ENCODE measurements around the gene ILKAP. TPM values are rescaled to one million over a fixed set of nuclear protein-coding genes. Genes with fewer than 3 reads are reported as not detected.
A peak's percentile ranks its signal among the peaks of the same experiment; 100 is the strongest.

Gene ILKAP
- polyA plus RNA-seq, 1 of the 3 experiments (the other 2 are of a cell fraction) = 49.2 TPM

DNA sequence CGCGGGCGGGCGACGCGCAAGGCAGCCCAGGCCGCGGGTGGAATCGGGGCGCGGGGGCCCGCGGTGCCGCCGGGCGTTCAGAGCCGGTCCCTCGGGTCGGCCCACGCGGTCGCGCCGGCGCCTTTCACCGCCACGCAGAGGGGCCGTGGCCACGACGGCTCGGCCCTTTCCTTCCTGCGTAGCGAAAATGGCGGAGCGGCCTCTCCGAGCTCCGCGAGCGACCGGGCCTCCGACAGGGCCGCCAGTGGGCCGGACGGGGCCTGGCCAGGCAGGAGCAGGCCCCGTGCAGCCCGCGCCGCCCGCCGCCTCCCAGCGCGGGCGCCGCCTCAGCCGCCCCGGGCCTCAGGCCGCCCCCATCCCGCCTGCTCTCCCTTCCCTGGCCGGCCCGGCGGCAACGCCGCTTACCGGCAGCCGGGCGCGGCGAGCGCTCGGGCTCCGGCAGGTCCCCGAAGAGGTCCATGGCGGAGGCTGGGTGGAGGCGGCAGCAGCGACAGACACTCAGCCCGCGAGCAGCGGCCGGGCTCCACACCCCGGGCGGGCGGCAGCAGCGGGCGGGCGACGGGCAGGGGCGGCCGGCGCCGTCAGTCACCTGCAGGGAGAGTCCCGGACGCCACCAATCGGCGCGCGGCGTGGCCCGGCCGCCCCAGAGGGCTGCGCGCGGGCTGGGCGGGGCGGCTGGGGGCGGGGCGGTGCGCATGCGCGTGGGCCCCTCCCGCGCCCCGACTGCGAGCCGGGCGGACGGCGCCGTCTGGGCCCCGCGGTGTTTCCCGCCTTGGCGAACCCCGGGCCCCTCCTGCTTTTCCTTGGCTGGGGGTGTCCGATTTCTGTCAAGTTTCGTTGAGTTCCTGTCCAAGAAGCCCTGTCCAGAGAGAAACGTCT lies at the start of gene ILKAP (continued):
- TF ChIP-seq RCOR1 (IDR thresholded peaks at IDR 0.05; ENCODE audit: low read length) = no peak
- TF ChIP-seq USF2 (IDR thresholded peaks at IDR 0.05; ENCODE audit: borderline replicate concordance, low read depth, low read length) = no peak
- TF ChIP-seq CHD2 (IDR thresholded peaks at IDR 0.05; ENCODE audit: low read length, partially characterized antibody) = no peak
- TF ChIP-seq JUND (IDR thresholded peaks at IDR 0.05) = no peak
- TF ChIP-seq RAD21 (IDR thresholded peaks at IDR 0.05; ENCODE audit: low read length) = no peak
- TF ChIP-seq PBX3 (IDR thresholded peaks at IDR 0.05) = peak; percentile 73
- TF ChIP-seq SIN3A (IDR thresholded peaks at IDR 0.05; ENCODE audit: borderline replicate concordance, low read depth, low read length) = no peak; the same call in 1 of the 2 replicates
- no peak for TF ChIP-seq ELF1 (IDR thresholded peaks at IDR 0.05)
- no peak for TF ChIP-seq IRF3 (IDR thresholded peaks at IDR 0.05; ENCODE audit: low read depth, low read length)

GRCh38 chr2:238252766-238253630 lies 49.5 kb upstream of the ILKAP start:
- H4K20me1 ChIP-seq (ENCODE audit: insufficient read depth) = no peaks in the 10 kb centered on the region
- H3K27me3 ChIP-seq (ENCODE audit: insufficient read depth) = no peaks in the 10 kb centered on the region
- H3K79me2 ChIP-seq (ENCODE audit: insufficient read depth) = no peaks in the 10 kb centered on the region
- no peak overlapping the region for H3K4me2 ChIP-seq
- H3K27ac ChIP-seq (ENCODE audit: low read depth in 2 of 2, low read length in 1 of 2) = no peak overlapping the region
- WGBS (ENCODE audit: low lambda C conversion rate) = 91% methylated on average over 23 of the region's 35 CpGs
- no peak overlapping the region for H2AFZ ChIP-seq (ENCODE audit: low read depth)
- ChIA-PET CTCF (interaction anchor here (0.7 to 6.2 kb wide), 3 partner anchors 10 to 50 kb away, joined by 3 to 60 read pairs (median 3); no protein-coding TSS in a partner anchor), POLR2A (no interaction called here)
- no peaks in the 10 kb centered on the region for H3K9me2 ChIP-seq
- no peaks in the 10 kb centered on the region for H3F3A ChIP-seq (replicated peaks; ENCODE audit: insufficient read depth)
- H3K4me3 ChIP-seq (ENCODE audit: low read depth in 2 of 2, low read length in 1 of 2) = no peak overlapping the region
- peaks cover 0 to 8% of the 10 kb centered on the region in 2 experiments for H3K36me3 ChIP-seq (replicated peaks in 1 of 2; ENCODE audit: control insufficient read depth in 1 of 2, insufficient read depth in 2 of 2, low read length in 1 of 2)
- no peak for DNase-seq
- no peak for TF ChIP-seq NRF1 (IDR thresholded peaks at IDR 0.05; ENCODE audit: low read depth, low read length)
- TF ChIP-seq CHD2 (IDR thresholded peaks at IDR 0.05; ENCODE audit: low read length, partially characterized antibody) = no peak
- TF ChIP-seq POLR2AphosphoS5 (IDR thresholded peaks at IDR 0.05; ENCODE audit: low read depth, low read length) = no peak
- no peak for TF ChIP-seq FOSL2 (IDR thresholded peaks at IDR 0.05; ENCODE audit: borderline replicate concordance, low read depth)
- TF ChIP-seq TCF12 (IDR thresholded peaks at IDR 0.05) = no peak
- TF ChIP-seq SMC3 (IDR thresholded peaks at IDR 0.05; ENCODE audit: low read depth, low read length) = no peak
- TF ChIP-seq JUND (IDR thresholded peaks at IDR 0.05) = no peak
- TF ChIP-seq GABPA (IDR thresholded peaks at IDR 0.05; ENCODE audit: low read depth) = no peak
- TF ChIP-seq GATA2 (CRISPR knock-in tag; IDR thresholded peaks at IDR 0.05) = no peak
- TF ChIP-seq RXRA (IDR thresholded peaks at IDR 0.05; ENCODE audit: borderline replicate concordance, low read depth) = no peak
- TF ChIP-seq RAD21 (IDR thresholded peaks at IDR 0.05; ENCODE audit: low read length) = no peak
- TF ChIP-seq MXI1 (IDR thresholded peaks at IDR 0.05; ENCODE audit: low read depth, low read length) = no peak
- no peak for TF ChIP-seq FOXJ3 (CRISPR knock-in tag; IDR thresholded peaks at IDR 0.05)
- no peak overlapping the region for H3K9ac ChIP-seq
- H3K9me3 ChIP-seq = no peaks in the 10 kb centered on the region
- H3K4me1 ChIP-seq (ENCODE audit: control insufficient read depth in 1 of 2, insufficient read depth in 2 of 2, low read depth in 1 of 2, low read length in 1 of 2) = peaks cover 0 to 11% of the 10 kb centered on the region in 2 experiments; a peak in 1 of 4 replicates

Measured in SK-N-SH (cell line).